ENCODE measurements around the gene FYB2.

DNA sequence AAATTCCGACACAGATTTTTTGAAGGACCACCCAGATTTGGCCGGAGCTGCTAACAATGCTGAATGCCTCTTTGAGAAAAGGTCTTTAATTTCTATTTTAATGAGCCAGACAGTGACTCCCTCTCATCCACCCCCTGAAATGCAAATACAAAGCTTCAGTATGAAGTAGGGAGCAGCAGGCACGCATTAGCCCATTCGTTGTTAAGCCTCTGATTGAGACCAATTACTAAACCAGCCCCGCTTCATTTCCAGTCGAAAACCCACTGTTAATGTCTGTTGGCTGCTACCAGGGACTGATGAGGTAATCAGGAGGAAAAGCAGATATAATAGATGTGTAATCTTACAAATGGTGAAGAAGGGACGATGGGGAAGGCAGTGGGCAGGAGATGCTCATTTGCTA, 30.5 kb upstream of the FYB2 start:
- TF ChIP-seq, protein P1, sequence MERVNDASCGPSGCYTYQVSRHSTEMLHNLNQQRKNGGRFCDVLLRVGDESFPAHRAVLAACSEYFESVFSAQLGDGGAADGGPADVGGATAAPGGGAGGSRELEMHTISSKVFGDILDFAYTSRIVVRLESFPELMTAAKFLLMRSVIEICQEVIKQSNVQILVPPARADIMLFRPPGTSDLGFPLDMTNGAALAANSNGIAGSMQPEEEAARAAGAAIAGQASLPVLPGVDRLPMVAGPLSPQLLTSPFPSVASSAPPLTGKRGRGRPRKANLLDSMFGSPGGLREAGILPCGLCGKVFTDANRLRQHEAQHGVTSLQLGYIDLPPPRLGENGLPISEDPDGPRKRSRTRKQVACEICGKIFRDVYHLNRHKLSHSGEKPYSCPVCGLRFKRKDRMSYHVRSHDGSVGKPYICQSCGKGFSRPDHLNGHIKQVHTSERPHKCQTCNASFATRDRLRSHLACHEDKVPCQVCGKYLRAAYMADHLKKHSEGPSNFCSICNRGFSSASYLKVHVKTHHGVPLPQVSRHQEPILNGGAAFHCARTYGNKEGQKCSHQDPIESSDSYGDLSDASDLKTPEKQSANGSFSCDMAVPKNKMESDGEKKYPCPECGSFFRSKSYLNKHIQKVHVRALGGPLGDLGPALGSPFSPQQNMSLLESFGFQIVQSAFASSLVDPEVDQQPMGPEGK (CRISPR knock-in tag; IDR thresholded peaks at IDR 0.05; ENCODE audit: borderline replicate concordance), result no peak
- TF ChIP-seq ZC3H10 (CRISPR knock-in tag; IDR thresholded peaks at IDR 0.05), result no peak
- TF ChIP-seq, protein P2, sequence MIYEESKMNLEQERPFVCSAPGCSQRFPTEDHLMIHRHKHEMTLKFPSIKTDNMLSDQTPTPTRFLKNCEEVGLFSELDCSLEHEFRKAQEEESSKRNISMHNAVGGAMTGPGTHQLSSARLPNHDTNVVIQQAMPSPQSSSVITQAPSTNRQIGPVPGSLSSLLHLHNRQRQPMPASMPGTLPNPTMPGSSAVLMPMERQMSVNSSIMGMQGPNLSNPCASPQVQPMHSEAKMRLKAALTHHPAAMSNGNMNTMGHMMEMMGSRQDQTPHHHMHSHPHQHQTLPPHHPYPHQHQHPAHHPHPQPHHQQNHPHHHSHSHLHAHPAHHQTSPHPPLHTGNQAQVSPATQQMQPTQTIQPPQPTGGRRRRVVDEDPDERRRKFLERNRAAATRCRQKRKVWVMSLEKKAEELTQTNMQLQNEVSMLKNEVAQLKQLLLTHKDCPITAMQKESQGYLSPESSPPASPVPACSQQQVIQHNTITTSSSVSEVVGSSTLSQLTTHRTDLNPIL (CRISPR knock-in tag; IDR thresholded peaks at IDR 0.05; ENCODE audit: low read depth), result no peak
